Measurements from ENCODE around the gene PAXX. TPM values are rescaled to one million over a fixed set of nuclear protein-coding genes. Genes with fewer than 3 reads are reported as not detected.

The PAXX gene
- total RNA-seq, 4 donors from 2014 or later = 65.7 to 142 (median 68.9) TPM

GRCh38 chr9:136961279-136962065, 30.8 kb upstream of the PAXX start:
- DNase-seq (ENCODE audit: low spot score in 2 of 2) = no peak
- Histone ChIP-seq H3K9me3 (no peaks in the 10 kb centered on the region), H3K4me1 (peaks cover 0 to 78% (median 23%) of the 10 kb centered on the region in 4 donors), H3K4me3 (no peak overlapping the region), H3K27ac (peak overlapping the region; percentile 41 to 88 (median 60)), H3K36me3 (no peaks in the 10 kb centered on the region), H3K27me3 (no peaks in the 10 kb centered on the region)
- TF ChIP-seq POLR2A (IDR thresholded peaks at IDR 0.05) = no peak
- peak in 1 of 2 donors; percentile 23 for TF ChIP-seq EP300 (IDR thresholded peaks at IDR 0.05)
- WGBS, 2 donors = 64 to 72% methylated on average over 19 to 21 of the region's 23 CpGs

DNA sequence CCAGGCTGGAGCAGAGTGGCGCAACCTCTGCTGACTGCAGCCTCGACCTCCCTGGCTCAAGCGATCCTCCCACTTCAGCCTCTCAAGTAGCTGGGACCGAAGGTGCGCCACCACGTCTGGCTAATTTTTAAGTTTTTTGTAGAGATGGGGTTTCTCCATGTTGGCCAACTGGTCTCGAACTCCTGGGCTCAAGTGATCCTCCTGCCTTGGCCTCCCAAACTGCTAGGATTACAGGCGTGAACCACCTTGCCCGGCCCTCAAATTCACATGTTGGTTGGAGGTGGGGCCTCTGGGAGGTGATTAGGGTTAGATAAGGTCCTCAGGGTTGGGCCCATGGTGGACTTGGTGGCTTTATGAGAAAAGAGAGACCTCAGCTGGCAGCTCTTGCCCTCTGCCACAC, 30.1 kb upstream of the PAXX start:
- H3K36me3 ChIP-seq = no peaks in the 10 kb centered on the region
- WGBS, 2 donors = 93 to 98% methylated on average over 9 of the region's 9 CpGs
- DNase-seq (ENCODE audit: low spot score in 2 of 2) = no peak
- no peaks in the 10 kb centered on the region for H3K27me3 ChIP-seq
- H3K9me3 ChIP-seq = no peaks in the 10 kb centered on the region
- peaks cover 0 to 80% (median 24%) of the 10 kb centered on the region in 4 donors for H3K4me1 ChIP-seq
- no peak for TF ChIP-seq POLR2A (IDR thresholded peaks at IDR 0.05)
- TF ChIP-seq EP300 (IDR thresholded peaks at IDR 0.05) = no peak
- TF ChIP-seq CTCF (IDR thresholded peaks at IDR 0.05) = no peak
- peak overlapping the region in 3 of 4 donors; percentile 52 to 88 (median 67) for H3K27ac ChIP-seq
- no peak overlapping the region for H3K4me3 ChIP-seq

- H3K9me3 ChIP-seq = no peaks in the 10 kb centered on the region
- peak overlapping the region in 2 of 4 donors; percentile 50 to 88 for H3K27ac ChIP-seq
- no peak for DNase-seq (ENCODE audit: low spot score in 2 of 2)
- WGBS, 2 donors = 70 to 83% methylated on average over 11 of the region's 11 CpGs
- TF ChIP-seq POLR2A (IDR thresholded peaks at IDR 0.05) = no peak
- TF ChIP-seq EP300 (IDR thresholded peaks at IDR 0.05) = no peak
- TF ChIP-seq CTCF (IDR thresholded peaks at IDR 0.05) = no peak
- H3K4me1 ChIP-seq = peaks cover 0 to 80% (median 24%) of the 10 kb centered on the region in 4 donors
- no peak overlapping the region for H3K4me3 ChIP-seq
- H3K36me3 ChIP-seq = no peaks in the 10 kb centered on the region
- H3K27me3 ChIP-seq = no peaks in the 10 kb centered on the region
Observed at GRCh38 chr9:136962701-136963248, 29.4 kb upstream of the PAXX start.

DNA sequence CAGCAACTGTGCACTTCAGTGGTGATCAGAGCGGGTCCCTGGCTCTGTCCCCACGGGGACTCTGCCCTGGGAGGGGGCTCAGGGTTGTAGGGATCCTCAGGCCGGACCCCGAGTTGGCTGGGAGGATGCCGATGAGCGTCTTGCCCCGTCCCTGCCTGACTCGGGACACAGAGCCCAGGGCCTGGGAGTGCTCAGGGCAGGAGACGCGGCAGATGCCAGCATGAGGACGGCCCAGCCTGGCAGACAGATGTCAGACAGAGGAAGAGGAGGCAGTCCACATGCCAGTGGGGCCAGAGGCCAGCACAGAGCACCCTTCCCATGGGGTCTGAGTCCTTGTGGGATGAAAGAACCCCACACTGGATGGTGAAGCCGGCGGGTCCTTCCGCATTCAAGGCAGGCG, 28.9 kb upstream of the PAXX start:
- WGBS, 2 donors = 66 to 73% methylated on average over 11 to 13 of the region's 15 CpGs
- Histone ChIP-seq H3K9me3 (no peaks in the 10 kb centered on the region), H3K36me3 (no peaks in the 10 kb centered on the region), H3K27me3 (no peaks in the 10 kb centered on the region), H3K4me1 (peaks cover 0 to 76% (median 24%) of the 10 kb centered on the region in 4 donors), H3K27ac (peak overlapping the region; percentile 36 to 88 (median 48)), H3K4me3 (no peak overlapping the region)
- TF ChIP-seq EP300 (IDR thresholded peaks at IDR 0.05) (no peak), CTCF (IDR thresholded peaks at IDR 0.05) (no peak), POLR2A (IDR thresholded peaks at IDR 0.05) (no peak)
- DNase-seq (ENCODE audit: low spot score in 2 of 2) = no peak

DNA sequence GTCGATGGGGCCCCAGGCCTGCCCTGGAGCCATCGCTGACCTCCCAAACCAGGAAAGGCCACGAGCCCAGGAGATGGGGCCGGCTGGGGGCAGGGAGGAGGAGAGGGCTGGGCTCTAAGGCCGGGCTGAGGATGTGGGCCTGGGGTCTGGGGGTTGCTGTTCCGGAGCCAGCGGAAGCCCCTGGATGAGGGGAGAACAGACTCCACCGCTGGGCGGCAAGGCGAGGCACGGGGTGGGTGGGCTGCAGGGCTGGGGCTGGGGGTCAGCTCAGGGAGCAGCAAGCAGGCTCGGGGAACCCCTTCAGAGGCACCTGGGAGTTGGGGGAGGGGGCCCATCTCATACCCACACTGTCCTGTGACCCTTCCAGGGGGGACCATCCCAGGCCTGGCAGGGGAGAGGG, 28.5 kb upstream of the PAXX start:
- H3K4me1 ChIP-seq = peaks cover 0 to 73% (median 24%) of the 10 kb centered on the region in 4 donors
- H3K36me3 ChIP-seq = no peaks in the 10 kb centered on the region
- no peak overlapping the region for H3K4me3 ChIP-seq
- H3K9me3 ChIP-seq = no peaks in the 10 kb centered on the region
- H3K27ac ChIP-seq = peak overlapping the region; percentile 36 to 88 (median 48)
- TF ChIP-seq CTCF (IDR thresholded peaks at IDR 0.05) (no peak), POLR2A (IDR thresholded peaks at IDR 0.05) (no peak), EP300 (IDR thresholded peaks at IDR 0.05) (no peak)
- no peaks in the 10 kb centered on the region for H3K27me3 ChIP-seq
- no peak for DNase-seq (ENCODE audit: low spot score in 2 of 2)
- 67 to 72% methylated on average over 3 to 12 of the region's 12 CpGs for WGBS, 2 donors

Data from tibial nerve (tissue), 4 donors.